GM10248 (cell line): Measurements from ENCODE around the gene F5.

Experiments
- CTCF ChIA-PET: fragments of 300-600 bp; sonication (Branson Sonifier 250); formaldehyde crosslinking; extraction: SDS; loops from one replicate; lab custom pipeline; 2021; ENCODE audit warnings: antibody characterized with exemption; lab: Yijun Ruan, JAX
- POLR2A ChIA-PET: fragments of 350-650 bp; sonication (Branson Sonifier 250); formaldehyde crosslinking; extraction: SDS; loops from one replicate; lab custom pipeline; 2020; ENCODE audit warnings: antibody characterized with exemption; lab: Yijun Ruan, JAX
- DNase-seq: peaks from one replicate; pipeline ENCODE4 v3.0.0; 2012; ENCODE audit errors: extremely low spot score
- TF ChIP-seq, protein P1 (sequence below): IDR thresholded peaks from 2 replicates; pipeline ENCODE4 v1.5.1; 2012; ENCODE audit warnings: mild to moderate bottlenecking, low read depth; ENCODE audit errors: extremely low read depth, missing control alignments, control extremely low read depth

Gene F5

DNA sequence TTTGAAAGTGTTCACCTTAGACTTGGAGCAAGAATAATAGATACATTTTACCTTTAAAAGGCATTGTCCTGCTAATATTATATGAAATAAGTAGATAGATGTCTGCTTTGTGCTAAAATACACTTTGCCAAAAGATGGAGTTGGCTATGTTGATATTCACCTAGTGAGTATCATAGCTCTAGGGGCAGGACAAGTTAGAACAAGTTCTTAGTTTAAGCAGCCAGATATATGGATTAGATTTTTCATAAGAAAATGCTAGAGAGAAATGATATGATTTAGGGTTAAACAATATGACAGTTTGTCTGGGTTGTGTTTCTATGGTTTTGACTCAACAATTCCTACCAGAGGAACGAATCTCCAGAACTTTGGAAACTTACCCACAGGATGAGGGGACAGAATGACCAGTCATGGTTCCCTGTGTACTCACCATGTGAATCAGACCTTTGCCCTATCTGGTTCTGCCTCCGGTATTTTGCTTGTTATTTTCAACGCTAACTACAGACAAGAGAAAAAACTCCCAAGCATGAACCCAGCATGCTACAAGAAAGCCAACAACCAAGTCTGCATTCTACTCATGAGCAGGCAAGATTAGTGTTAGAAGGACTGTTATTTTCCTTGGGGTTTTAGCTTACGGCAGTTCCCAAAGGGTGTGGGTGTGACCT is 1.7 kb downstream of the F5 start:
- CTCF ChIA-PET: interaction anchor here (2.1 kb wide), 1 partner anchor 17 kb away, joined by 5 read pairs; no protein-coding TSS in a partner anchor
- POLR2A ChIA-PET: no interaction called here
- TF ChIP-seq, protein P1, sequence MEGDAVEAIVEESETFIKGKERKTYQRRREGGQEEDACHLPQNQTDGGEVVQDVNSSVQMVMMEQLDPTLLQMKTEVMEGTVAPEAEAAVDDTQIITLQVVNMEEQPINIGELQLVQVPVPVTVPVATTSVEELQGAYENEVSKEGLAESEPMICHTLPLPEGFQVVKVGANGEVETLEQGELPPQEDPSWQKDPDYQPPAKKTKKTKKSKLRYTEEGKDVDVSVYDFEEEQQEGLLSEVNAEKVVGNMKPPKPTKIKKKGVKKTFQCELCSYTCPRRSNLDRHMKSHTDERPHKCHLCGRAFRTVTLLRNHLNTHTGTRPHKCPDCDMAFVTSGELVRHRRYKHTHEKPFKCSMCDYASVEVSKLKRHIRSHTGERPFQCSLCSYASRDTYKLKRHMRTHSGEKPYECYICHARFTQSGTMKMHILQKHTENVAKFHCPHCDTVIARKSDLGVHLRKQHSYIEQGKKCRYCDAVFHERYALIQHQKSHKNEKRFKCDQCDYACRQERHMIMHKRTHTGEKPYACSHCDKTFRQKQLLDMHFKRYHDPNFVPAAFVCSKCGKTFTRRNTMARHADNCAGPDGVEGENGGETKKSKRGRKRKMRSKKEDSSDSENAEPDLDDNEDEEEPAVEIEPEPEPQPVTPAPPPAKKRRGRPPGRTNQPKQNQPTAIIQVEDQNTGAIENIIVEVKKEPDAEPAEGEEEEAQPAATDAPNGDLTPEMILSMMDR: no peak
- DNase-seq: no peak

DNA sequence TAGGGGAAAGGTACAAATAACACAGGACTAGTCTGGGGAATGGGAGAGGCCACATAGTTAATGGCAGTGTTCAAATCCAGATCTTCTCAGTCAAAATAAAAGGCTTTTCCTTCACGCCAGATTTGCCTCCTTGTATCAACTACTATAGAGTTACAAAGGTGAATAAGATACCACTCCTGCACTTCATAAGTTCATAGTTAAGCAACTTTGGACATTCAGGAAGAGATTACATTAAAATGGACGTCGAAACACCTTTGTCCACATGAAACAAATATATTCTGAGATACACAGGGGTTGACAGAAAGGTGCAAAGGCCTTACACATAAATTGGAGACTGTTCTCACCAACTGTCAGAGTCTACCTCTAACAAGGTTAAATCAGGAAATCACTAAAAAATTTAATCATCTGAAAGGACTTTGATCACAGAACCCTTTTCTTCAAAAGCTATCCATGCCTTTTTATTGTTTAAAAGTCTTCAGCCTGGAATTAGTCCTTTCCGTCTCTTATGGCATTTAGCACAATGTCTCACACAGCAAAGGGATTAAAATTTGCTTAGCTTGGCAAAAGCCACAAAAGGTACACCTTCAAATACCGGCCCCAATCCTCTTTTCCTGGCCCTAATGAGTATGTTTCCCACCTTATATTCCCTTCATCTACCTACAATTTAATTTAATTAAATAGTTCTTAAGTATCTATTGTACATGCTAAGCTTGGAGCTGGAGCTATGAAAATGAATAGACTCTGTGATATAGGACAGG is 8.1 kb downstream of the F5 start:
- ChIA-PET POLR2A (no interaction called here), CTCF (interaction anchor here (0.8 to 2.1 kb wide), 4 partner anchors 8 to 134 kb away, joined by 3 to 6 read pairs (median 3); partner anchors contain the start of genes F5 and SELL)
- DNase-seq: no peak
- TF ChIP-seq, protein P1: no peak

DNA sequence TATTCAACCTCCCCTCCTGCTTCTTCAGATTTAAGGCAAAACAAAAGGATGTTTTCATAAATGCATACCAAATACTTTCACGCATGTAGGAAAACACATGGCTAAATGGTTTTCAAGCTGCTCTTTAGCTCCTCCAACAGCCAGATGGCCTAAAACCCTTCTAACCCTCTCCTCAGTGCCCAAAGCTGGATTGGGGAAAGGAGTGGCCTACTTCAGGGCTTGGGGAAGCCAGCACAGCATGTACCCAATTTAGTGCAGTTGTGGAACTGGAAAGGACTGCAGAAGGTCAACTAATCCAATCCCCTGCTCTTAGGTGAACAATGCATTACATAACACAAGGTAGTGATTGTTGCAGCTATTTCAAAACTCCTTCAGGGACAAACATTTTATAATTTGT is 9.3 kb downstream of the F5 start:
- ChIA-PET POLR2A (no interaction called here), CTCF (interaction anchor here (0.8 to 1.4 kb wide), 3 partner anchors 25 to 136 kb away, joined by 3 to 4 read pairs (median 3); no protein-coding TSS in a partner anchor)
- TF ChIP-seq, protein P1: no peak
- no peak for DNase-seq

DNA sequence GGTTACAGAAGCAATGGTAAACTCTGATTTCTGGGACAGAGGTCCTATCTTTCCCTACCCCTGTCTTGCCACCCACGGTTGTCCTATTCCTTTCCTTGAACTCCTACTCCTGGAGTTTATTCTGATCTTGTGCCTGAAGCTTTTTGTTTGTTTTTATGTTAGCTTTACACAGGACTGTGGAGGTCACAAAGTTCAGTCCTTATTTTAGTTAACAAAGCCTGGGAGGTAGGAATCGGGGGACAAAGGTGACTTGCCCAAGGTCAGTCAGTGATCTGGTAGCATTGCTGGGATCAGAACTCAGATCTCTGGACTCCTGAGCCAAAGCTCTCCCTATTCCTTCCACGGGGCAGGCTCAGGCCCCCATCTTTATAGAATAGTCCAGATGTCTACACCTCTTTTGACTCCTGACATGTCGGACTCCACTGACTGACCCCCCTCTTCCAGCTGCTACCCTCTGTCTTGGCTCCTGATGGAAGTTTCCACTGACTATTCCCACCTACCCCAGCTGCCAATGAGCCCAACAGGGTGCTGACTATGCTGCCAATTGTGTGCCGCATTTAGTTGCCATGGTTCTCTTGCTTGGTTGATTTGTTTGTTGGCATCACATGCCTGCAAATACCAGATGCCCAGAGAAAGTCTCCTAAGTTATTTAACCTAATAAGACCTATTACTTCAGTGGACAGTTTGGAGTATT is 9.9 kb downstream of the F5 start:
- DNase-seq: no peak
- TF ChIP-seq, protein P1: no peak
- POLR2A ChIA-PET: no interaction called here
- CTCF ChIA-PET: interaction anchor here (0.8 to 1.4 kb wide), 2 partner anchors 10 to 136 kb away, joined by 4 to 5 read pairs; partner anchors contain the start of gene F5

DNA sequence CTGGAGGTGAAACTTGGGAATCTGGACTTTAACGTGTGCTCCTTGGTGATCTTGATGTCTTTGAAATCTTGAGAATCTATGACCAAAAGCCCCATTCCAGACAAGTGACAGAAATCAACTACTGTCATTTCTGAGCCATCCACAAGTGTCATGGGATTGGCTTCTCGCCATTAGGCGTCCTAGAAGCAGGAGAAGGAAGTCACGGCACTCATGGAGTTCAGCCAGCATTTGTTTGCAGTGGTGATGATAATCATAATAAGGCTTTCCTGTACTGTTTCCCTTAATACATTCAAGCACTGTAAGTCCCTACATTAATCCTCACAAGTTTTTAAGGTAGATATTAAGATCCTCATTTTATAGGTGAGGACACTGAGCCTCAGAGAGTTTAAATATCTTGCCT is 11.9 kb downstream of the F5 start:
- CTCF ChIA-PET: no interaction called here

More for the DNA sequence above, 11.9 kb downstream of the F5 start:
- POLR2A ChIA-PET: no interaction called here
- TF ChIP-seq, protein P1: no peak
- DNase-seq: no peak
